Coronary artery (tissue), 2 donors: ENCODE data around the gene FXYD3.

Source experiments
- DNase-seq: peaks from one replicate; pipeline ENCODE4 v3.0.0-alpha.2; 2017; ENCODE audit warnings: low spot score
- H3K27ac ChIP-seq, 2 donors: fragments of 200-600 bp; sonication (generic); one replicate each; pipeline ENCODE4 v1.5.1; 2016 to 2019
- H3K4me3 ChIP-seq: fragments of 200-600 bp; sonication (generic); 2 replicates; pipeline ENCODE4 v1.5.1; 2016; ENCODE audit warnings: mild to moderate bottlenecking, moderate library complexity
- CTCF ChIP-seq: fragments of 200-600 bp; sonication (generic); IDR thresholded peaks from one replicate; pipeline ENCODE4 v1.5.1; 2019; ENCODE audit warnings: antibody characterized with exemption

Gene FXYD3

DNA sequence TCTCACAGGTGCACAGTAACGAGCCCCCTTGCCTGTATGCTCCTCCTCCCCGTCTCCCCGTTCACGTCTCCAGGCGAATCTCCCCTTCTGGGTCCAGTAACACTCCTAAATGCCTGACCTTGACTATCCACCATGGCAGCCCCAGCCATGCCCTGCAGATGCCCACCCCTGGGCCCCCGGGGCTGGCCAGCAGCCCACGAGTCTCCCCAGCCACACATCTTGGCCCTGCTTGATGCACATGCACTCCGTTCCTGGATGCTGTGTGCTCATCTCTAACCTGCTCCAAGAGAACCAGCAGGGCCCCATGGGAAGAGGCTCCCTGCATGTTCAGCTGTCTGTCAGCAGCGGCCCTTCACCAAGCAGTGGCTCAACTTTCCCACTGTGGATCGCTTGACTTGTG lies 42.1 kb upstream of the FXYD3 start:
- no peak for TF ChIP-seq CTCF
- Histone ChIP-seq H3K4me3 (no peak overlapping the region), H3K27ac (no peak overlapping the region)
- no peak for DNase-seq

DNA sequence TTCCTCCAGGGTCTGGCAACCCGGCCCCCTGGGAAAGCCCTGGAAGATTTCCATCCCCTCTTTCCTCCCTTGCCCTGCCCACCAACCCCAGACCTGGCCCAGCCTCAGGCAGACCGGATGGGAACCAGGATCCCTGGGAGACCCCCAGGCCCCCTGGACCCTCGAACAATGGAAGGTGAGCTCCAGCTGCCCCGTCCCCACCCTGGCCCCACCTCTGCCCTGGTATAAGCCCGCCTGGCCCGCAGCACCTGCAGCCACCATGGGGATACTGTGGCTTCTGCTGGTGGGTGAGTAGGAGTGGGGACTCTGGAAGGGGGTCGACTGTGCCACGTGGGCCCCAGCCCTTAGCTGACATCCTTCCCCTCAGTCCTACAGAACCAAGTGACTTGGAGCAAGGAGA lies 41.7 kb upstream of the FXYD3 start:
- no peak for TF ChIP-seq CTCF
- H3K27ac ChIP-seq: no peak overlapping the region
- H3K4me3 ChIP-seq: no peak overlapping the region
- DNase-seq: no peak

DNA sequence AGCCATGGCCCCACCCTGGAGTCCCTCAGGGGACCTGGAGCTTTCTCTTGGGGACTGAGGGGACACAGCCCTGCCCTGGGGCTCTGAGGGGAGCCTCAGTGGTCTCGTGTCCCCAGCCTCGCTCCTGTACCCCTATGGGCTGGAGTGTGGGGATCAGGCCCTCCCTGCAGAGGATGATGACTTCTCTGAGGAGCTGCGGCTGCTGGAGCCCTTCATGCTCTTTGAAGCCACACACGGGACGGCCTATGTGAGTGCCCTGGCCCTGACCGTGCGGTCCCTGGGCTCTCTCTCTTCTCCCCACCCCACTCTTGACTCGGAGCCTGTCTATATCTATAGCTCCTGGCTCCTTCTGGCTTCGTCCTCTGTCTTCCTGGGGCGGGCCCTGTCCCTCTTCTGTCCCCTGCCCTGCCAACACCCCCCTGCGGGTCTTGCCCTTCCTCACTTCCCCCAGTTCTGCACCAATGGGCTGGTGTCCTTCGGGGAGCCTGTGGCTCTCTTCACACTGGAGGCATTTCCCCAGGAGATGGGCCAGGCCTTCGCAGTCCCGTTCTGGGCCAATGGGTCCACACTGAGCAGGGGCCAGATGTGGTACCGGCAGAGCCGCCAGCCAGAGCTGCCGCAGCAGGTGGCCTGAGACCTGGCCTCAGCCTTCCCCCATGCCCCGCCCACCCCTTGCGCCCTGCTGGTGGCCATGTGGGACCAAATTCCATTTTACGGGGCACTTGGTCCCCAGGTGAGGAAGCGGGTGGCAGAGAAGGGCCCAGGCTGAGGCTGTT lies 41.0 kb upstream of the FXYD3 start:
- no peak for TF ChIP-seq CTCF
- no peak for DNase-seq
- H3K4me3 ChIP-seq: no peak overlapping the region
- no peak overlapping the region for H3K27ac ChIP-seq

GRCh38 chr19:35075202-35076025 lies 40.2 kb upstream of the FXYD3 start:
- no peak overlapping the region for H3K4me3 ChIP-seq
- no peak for DNase-seq
- no peak for TF ChIP-seq CTCF
- H3K27ac ChIP-seq: no peak overlapping the region

- TF ChIP-seq CTCF: no peak
Observed at GRCh38 chr19:35076026-35076370, 39.6 kb upstream of the FXYD3 start.

GRCh38 chr19:35076657-35077056 lies 39.0 kb upstream of the FXYD3 start:
- no peak overlapping the region for H3K27ac ChIP-seq
- no peak overlapping the region for H3K4me3 ChIP-seq
- DNase-seq: no peak
- TF ChIP-seq CTCF: no peak

More at GRCh38 chr19:35076026-35076370, 39.6 kb upstream of the FXYD3 start:
- no peak for DNase-seq
- Histone ChIP-seq H3K4me3 (no peak overlapping the region), H3K27ac (no peak overlapping the region)
